Smooth muscle cell (in vitro differentiated cells): ENCODE results near the gene RABGAP1L. TPM values are rescaled to one million over a fixed set of nuclear protein-coding genes. Genes with fewer than 3 reads are reported as not detected.

Source experiments
- DNase-seq: peaks from one replicate; lab custom pipeline; 2025; ENCODE audit not compliant: unreplicated experiment; lab: John Stamatoyannopoulos, UW
- H2AFZ ChIP-seq: fragments of 200-600 bp; sonication (generic); 2 replicates; pipeline ENCODE4 v1.6.0; 2016; ENCODE audit warnings: antibody characterized with exemption, low read depth, mild to moderate bottlenecking
- H3F3A ChIP-seq: fragments of 200-600 bp; sonication (generic); 2 replicates; pipeline ENCODE4 v1.6.0; 2017; ENCODE audit warnings: antibody characterized with exemption, low read depth
- H3K27ac ChIP-seq: fragments of 200-600 bp; sonication (generic); 2 replicates; pipeline ENCODE4 v1.5.1; 2016; ENCODE audit warnings: low read depth, mild to moderate bottlenecking
- H3K27me3 ChIP-seq: fragments of 200-600 bp; sonication (generic); 2 replicates; pipeline ENCODE4 v1.6.1; 2016; ENCODE audit warnings: low read depth, mild to moderate bottlenecking
- H3K36me3 ChIP-seq: fragments of 200-600 bp; sonication (generic); 2 replicates; pipeline ENCODE4 v1.5.1; 2016; ENCODE audit warnings: low read depth
- H3K4me1 ChIP-seq: fragments of 200-600 bp; sonication (generic); 2 replicates; pipeline ENCODE4 v1.5.1; 2016; ENCODE audit warnings: low read depth
- H3K4me2 ChIP-seq: fragments of 200-600 bp; sonication (generic); 2 replicates; pipeline ENCODE4 v1.6.0; 2016; ENCODE audit warnings: mild to moderate bottlenecking
- H3K4me3 ChIP-seq: fragments of 200-600 bp; sonication (generic); 2 replicates; pipeline ENCODE4 v1.5.1; 2016; ENCODE audit warnings: mild to moderate bottlenecking
- H3K79me2 ChIP-seq: fragments of 200-600 bp; sonication (generic); 2 replicates; pipeline ENCODE4 v1.6.0; 2016; ENCODE audit warnings: low read depth, mild to moderate bottlenecking
- H3K9ac ChIP-seq: fragments of 200-600 bp; sonication (generic); 2 replicates; pipeline ENCODE4 v1.6.0; 2016; ENCODE audit warnings: low read depth
- H3K9me3 ChIP-seq: fragments of 200-600 bp; sonication (generic); replicated peaks from 2 replicates; pipeline ENCODE4 v1.5.1; 2016; ENCODE audit warnings: low read depth
- H4K20me1 ChIP-seq: fragments of 200-600 bp; sonication (generic); 2 replicates; pipeline ENCODE4 v1.6.0; 2016; ENCODE audit warnings: low read depth
- CTCF ChIP-seq: fragments of 200-600 bp; sonication (generic); IDR thresholded peaks from 2 replicates; pipeline ENCODE4 v1.5.1; 2017; ENCODE audit warnings: borderline replicate concordance, mild to moderate bottlenecking, antibody characterized with exemption; ENCODE audit not compliant: insufficient read depth, poor library complexity, severe bottlenecking
- WGBS: methylation state at CpG from one replicate; pipeline ENCODE4 v1.1.7; 2016; ENCODE audit warnings: low lambda C conversion rate; 5-methylcytosine and 5-hydroxymethylcytosine counted together
- polyA plus RNA-seq: library from polyadenylated mRNA; unstranded; fragments of >200 nt; fragmentation: Nextera tagmentation; extraction: Ambion mirVana; gene quantifications from 2 replicates; pipeline ENCODE4 v1.2.1, GENCODE V29; 2016
- total RNA-seq: library from RNA; depleted of rRNA; stranded (reverse); fragments of >200 nt; gene quantifications from 2 replicates; pipeline ENCODE4 v1.2.3, GENCODE V29; 2014

The RABGAP1L gene
- total and polyA plus RNA-seq, 2 experiments from 2014 or later: 4.8 to 24.7 TPM

GRCh38 chr1:174958396-174958795 lies 799.1 kb downstream of the RABGAP1L start:
- no peak overlapping the region for H3K27ac ChIP-seq
- no peak overlapping the region for H3K4me3 ChIP-seq
- peaks cover 13% of the 10 kb centered on the region for H3K4me1 ChIP-seq
- no peak overlapping the region for H3K4me2 ChIP-seq
- no peak for TF ChIP-seq CTCF
- no peaks in the 10 kb centered on the region for H3F3A ChIP-seq
- no peak overlapping the region for H3K9ac ChIP-seq
- H2AFZ ChIP-seq: no peak overlapping the region
- H4K20me1 ChIP-seq: no peaks in the 10 kb centered on the region
- no peaks in the 10 kb centered on the region for H3K27me3 ChIP-seq
- H3K79me2 ChIP-seq: no peaks in the 10 kb centered on the region
- H3K9me3 ChIP-seq: no peaks in the 10 kb centered on the region
- 90% methylated on average over 1 of the region's 1 CpG for WGBS
- no peaks in the 10 kb centered on the region for H3K36me3 ChIP-seq
- DNase-seq: no peak

GRCh38 chr1:174960362-174960761 lies 801.0 kb downstream of the RABGAP1L start:
- peaks cover 9% of the 10 kb centered on the region for H3K4me1 ChIP-seq
- H3K27ac ChIP-seq: no peak overlapping the region
- H3K27me3 ChIP-seq: no peaks in the 10 kb centered on the region
- TF ChIP-seq CTCF: no peak
- H4K20me1 ChIP-seq: no peaks in the 10 kb centered on the region
- no peaks in the 10 kb centered on the region for H3F3A ChIP-seq
- H3K4me3 ChIP-seq: no peak overlapping the region
- no peak for DNase-seq
- no peaks in the 10 kb centered on the region for H3K36me3 ChIP-seq
- H2AFZ ChIP-seq: no peak overlapping the region
- 92% methylated on average over 2 of the region's 2 CpGs for whole genome bisulfite sequencing
- no peaks in the 10 kb centered on the region for H3K79me2 ChIP-seq
- H3K4me2 ChIP-seq: no peak overlapping the region
- no peaks in the 10 kb centered on the region for H3K9me3 ChIP-seq
- H3K9ac ChIP-seq: no peak overlapping the region

- no peak overlapping the region for H3K4me2 ChIP-seq
- no peak overlapping the region for H3K4me3 ChIP-seq
- 88% methylated on average over 2 of the region's 2 CpGs for WGBS
- H4K20me1 ChIP-seq: no peaks in the 10 kb centered on the region
- no peaks in the 10 kb centered on the region for H3K79me2 ChIP-seq
- no peaks in the 10 kb centered on the region for H3F3A ChIP-seq
- TF ChIP-seq CTCF: no peak
- H3K9ac ChIP-seq: no peak overlapping the region
- DNase-seq: no peak
- H3K4me1 ChIP-seq: peaks cover 14% of the 10 kb centered on the region
- H3K27ac ChIP-seq: no peak overlapping the region
- H3K36me3 ChIP-seq: no peaks in the 10 kb centered on the region
- no peaks in the 10 kb centered on the region for H3K9me3 ChIP-seq
- no peak overlapping the region for H2AFZ ChIP-seq
- no peaks in the 10 kb centered on the region for H3K27me3 ChIP-seq
These were observed 804.3 kb downstream of the RABGAP1L start for GRCh38 chr1:174963529-174964125.

- H3K4me3 ChIP-seq: no peak overlapping the region
- no peak overlapping the region for H2AFZ ChIP-seq
- H3K27ac ChIP-seq: peak overlapping the region; percentile 12
- no peak for TF ChIP-seq CTCF
- H3K4me1 ChIP-seq: peaks cover 14% of the 10 kb centered on the region
- DNase-seq: no peak
- H4K20me1 ChIP-seq: no peaks in the 10 kb centered on the region
- H3F3A ChIP-seq: no peaks in the 10 kb centered on the region
- H3K4me2 ChIP-seq: peak overlapping the region; percentile 28
- WGBS: 59% methylated on average over 6 of the region's 6 CpGs
- H3K9ac ChIP-seq: no peak overlapping the region
- no peaks in the 10 kb centered on the region for H3K79me2 ChIP-seq
- no peaks in the 10 kb centered on the region for H3K27me3 ChIP-seq
- no peaks in the 10 kb centered on the region for H3K36me3 ChIP-seq
- no peaks in the 10 kb centered on the region for H3K9me3 ChIP-seq
These were observed 805.1 kb downstream of the RABGAP1L start for GRCh38 chr1:174964261-174964971.
